GM19468 (cell line): ENCODE data around the gene SPTAN1.

Source experiments
- ATAC-seq: cut with Tn5 transposase; IDR thresholded peaks from one replicate; pipeline ENCODE4 v1.9.1; 2021; ENCODE audit warnings: mild to moderate bottlenecking, moderate library complexity, moderate number of reproducible peaks; ENCODE audit not compliant: unreplicated experiment; ENCODE audit errors: extremely low read depth

The SPTAN1 gene

DNA sequence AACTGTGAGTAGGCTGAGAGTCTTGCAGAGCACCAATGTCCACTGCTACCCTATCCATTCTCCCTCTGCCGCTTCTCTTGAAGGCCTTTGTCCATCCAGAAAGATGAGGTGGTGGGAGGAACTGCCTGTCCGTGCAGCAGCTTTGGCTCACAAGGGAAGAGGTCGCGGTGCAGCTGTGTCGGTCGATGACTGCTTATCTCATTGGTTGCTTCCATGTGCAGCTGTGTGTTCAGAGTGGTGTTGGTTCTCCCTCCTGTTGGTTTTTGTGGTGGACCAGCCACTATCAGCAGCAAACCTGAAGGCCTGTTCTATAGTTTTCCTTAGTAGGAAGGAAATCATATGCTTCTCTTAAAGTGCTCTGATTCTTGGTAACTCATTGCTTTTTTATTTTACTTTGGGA is 40.7 kb downstream of the SPTAN1 start:
- no peak for ATAC-seq

DNA sequence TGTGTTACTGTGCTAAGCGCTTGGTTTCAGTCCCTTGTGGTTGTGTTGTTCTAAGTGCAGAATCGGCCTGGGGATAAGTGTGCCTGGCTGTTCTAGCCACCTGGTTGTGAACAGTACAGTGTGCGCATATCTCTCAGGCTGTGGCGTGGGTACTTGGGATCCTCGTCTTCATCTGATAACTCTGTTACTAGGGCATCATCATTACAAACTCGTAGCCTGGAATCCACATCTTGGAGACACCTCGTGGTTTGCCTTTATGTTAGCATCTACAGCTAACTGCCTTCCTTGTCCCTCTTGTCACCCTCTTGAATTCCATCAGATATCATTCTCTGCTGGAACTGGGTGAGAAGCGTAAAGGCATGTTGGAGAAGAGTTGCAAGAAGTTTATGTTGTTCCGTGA is 41.5 kb downstream of the SPTAN1 start:
- ATAC-seq: no peak

DNA sequence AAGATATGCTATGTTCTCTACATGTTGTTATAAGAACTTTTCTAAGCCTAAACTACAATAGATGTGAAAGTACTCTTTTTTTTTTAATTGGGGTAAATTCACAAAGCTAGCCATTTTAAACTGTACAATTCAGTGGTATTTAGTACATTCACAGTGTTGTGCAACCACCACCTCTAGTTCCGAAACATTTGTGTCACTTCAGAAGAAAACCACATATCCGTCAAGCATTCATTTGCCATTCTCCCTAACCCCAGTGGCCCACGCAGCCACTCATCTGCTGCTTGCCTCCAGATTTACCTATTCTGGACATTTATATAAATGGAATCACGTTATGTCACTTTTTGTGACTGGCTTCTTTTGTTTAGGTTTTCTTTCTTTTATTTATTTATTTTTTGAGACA is 43.1 kb downstream of the SPTAN1 start:
- ATAC-seq: no peak

- ATAC-seq: no peak
Observed at GRCh38 chr9:128600099-128600498, 47.7 kb downstream of the SPTAN1 start.

DNA sequence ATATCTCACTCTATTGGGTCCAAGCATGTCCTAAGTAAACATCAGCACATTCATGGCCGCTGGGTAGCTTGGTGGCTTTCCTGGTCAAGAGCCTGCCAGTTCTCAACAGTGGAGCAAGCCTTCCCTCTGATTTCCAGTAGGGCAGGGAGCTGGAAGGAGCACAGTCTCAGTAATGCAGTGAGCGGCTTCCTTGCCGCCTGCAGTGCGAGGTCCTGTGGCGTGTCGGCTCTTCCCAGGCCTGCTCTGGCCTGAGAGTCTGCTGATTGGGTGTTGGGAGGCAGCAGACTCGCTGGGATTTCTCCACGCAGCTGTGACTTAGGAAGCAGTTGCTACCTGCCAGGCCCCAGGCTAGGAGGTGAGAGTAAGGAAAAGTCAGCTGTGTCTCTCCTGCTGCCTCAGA is 51.3 kb downstream of the SPTAN1 start:
- no peak for ATAC-seq

DNA sequence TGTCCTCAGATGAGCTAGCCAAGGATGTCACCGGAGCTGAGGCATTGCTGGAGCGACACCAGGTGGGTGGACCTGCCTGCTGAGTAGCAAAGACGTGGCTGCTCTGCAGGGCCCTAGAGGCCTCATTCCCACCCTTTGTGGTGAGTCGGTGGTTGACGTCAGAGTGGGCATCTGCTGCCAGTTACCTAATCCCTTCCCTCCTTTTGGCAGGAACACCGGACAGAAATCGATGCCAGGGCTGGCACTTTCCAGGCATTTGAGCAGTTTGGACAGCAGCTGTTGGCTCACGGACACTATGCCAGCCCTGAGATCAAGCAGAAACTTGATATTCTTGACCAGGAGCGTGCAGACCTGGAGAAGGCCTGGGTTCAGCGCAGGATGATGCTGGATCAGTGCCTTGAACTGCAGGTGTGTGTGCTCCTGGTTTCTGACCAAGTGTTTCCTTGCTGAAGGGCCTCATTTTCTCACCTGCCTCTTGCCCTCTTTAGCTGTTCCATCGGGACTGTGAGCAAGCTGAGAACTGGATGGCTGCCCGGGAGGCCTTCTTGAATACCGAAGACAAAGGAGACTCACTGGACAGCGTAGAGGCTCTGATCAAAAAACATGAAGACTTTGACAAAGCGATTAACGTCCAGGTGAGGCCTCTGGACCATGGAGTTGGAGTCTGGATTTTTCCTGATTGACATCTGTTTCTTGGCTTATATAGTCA is 55.4 kb downstream of the SPTAN1 start:
- ATAC-seq: no peak

DNA sequence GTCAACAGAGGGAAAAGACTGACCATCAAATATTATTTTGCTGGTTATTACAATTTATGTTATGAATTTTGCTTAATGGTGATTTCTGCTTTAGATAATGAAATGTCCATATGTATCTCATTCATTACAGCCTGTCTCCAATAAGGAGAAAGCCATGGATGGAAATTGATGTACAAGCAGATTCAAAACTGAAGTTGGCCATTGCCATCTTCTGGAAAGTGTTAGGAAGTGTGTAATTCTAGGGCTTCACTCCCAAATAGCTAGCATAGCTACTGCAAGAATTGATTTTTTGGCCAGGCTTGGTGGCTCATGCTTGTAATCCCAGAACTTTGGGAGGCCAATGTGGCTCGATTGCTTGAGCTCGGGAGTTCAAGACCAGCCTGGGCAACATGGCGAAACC is 58.5 kb downstream of the SPTAN1 start:
- no peak for ATAC-seq

GRCh38 chr9:128611600-128612394 is 59.4 kb downstream of the SPTAN1 start:
- ATAC-seq: no peak

DNA sequence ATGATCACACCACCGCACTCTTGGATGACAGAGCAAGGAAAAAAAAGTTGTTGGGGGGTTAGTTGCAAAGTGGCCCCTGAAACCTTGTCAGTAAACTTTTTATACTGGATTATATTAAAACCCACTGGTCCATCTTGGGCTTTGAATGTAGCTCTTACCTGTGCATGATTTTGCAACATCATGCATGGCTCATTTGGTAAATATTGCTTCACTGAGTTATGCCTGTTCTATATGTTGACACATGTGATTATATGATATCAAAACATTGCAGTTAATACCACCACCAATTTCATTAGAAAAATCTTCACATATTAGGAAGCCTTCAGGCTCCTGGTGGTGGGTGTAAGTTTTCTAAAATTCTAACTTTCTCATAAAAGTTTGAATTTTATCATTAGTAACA is 62.3 kb downstream of the SPTAN1 start:
- ATAC-seq: no peak

GRCh38 chr9:128615571-128615970 is 63.2 kb downstream of the SPTAN1 start:
- no peak for ATAC-seq

DNA sequence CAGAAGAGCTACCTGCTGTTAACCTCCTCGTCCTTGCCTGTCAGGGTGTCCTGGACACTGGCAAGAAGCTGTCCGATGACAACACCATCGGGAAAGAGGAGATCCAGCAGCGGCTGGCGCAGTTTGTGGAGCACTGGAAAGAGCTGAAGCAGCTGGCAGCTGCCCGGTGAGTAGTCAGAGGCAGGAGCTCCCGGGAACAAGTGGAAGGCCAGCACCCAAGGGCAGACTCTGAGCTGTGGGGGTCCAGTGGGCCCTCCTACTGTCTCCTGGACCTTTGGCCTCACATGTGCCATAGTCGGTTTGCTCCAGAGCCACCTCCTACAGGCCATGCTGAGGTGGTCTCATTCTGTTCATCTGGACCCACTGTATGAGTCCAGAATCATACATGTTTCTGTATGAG is 65.6 kb downstream of the SPTAN1 start:
- ATAC-seq: no peak

- no peak for ATAC-seq
Observed at GRCh38 chr9:128619127-128619526, 66.7 kb downstream of the SPTAN1 start.

- no peak for ATAC-seq
Observed at GRCh38 chr9:128619779-128620178, 67.4 kb downstream of the SPTAN1 start.

- no peak for ATAC-seq
Observed at GRCh38 chr9:128621730-128622455, 69.5 kb downstream of the SPTAN1 start.

DNA sequence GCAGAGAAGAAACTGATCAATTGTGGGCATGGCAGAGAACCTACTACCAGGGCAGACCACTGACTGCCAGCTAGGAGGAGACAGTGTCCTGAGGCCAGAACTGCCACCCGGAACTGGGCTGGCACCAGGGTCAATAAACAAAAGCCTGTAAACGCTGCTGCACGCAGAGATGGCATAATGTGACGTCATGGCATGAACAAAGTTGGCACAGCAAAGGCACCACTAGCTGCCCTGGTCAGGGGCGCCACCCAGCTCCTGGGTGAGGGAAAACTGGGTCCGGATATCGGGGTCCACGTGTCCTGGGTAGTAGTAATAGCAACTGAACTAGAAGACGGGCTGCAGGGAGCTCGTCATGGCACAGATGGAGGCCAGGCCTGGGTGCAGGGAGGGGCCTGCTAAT is 72.2 kb downstream of the SPTAN1 start:
- ATAC-seq: no peak

DNA sequence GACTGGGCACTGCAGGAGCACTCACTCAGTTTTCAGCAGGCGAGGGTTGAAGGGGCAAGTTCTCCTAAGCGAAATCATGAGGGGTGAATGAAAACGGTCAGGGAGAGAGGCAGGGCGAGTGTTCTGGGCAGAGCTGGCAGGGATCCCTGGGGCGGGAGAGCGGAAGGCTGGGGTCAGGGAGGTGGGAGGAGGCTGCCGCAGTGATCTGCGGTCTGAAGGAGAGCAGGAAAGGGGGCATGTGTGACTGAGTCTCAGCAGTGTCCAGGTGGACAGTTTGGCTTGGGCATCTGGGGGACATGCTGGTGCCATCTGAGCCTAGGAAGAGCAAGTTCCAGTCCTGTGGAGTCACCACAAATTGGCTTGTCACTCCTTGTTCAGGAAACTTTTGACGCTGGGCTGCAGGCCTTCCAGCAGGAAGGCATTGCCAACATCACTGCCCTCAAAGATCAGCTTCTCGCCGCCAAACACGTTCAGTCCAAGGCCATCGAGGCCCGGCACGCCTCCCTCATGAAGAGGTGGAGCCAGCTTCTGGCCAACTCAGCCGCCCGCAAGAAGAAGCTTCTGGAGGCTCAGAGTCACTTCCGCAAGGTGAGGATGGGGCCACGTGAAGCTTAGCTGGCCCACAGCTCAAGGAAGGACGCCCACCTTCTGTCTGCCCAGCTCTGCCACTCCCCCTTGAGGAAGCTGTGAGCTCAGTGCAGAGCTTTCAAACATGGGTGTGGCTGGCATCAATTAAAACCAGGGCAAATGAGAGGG is 73.2 kb downstream of the SPTAN1 start:
- ATAC-seq: no peak

DNA sequence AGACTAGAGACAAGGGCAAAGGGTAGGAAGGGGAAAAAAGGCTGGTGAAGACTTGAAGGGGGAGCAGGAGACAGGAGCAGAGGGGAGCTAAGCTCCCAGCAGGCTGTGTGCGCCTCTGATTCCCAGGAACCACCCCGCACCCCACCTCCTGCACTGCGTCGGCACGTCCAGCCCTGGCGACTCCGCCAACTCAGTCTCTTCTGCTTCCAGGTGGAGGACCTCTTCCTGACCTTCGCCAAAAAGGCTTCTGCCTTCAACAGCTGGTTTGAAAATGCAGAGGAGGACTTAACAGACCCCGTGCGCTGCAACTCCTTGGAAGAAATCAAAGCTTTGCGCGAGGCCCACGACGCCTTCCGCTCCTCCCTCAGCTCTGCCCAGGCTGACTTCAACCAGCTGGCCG is 73.8 kb downstream of the SPTAN1 start:
- no peak for ATAC-seq

DNA sequence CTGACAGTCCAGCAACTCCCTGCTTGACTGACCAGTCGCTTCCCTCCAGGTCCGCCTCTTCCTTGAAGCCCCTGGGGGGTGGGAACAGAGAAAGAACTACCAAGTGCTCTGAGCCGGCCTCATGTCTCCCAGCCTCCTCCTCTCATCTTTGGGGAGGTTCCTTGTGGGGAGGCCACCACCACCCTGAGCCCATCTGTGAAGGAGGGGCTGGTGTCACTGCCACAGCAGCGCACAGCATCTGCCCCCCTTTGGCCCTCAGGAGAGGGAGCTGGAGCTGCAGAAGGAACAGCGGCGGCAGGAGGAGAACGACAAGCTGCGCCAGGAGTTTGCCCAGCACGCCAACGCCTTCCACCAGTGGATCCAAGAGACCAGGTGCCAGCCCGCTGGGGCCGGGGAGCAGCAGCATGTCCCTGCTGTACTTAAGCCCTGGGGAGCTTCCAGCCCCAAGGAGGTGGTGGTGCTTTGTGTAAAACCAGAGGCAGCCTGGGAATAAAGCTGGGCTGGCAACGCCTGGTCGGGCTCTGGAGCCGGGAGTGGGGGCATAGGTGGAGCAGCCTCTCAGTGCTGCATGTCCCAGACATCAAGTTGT is 74.8 kb downstream of the SPTAN1 start:
- no peak for ATAC-seq

- no peak for ATAC-seq
Observed at GRCh38 chr9:128627906-128628305, 75.5 kb downstream of the SPTAN1 start.

DNA sequence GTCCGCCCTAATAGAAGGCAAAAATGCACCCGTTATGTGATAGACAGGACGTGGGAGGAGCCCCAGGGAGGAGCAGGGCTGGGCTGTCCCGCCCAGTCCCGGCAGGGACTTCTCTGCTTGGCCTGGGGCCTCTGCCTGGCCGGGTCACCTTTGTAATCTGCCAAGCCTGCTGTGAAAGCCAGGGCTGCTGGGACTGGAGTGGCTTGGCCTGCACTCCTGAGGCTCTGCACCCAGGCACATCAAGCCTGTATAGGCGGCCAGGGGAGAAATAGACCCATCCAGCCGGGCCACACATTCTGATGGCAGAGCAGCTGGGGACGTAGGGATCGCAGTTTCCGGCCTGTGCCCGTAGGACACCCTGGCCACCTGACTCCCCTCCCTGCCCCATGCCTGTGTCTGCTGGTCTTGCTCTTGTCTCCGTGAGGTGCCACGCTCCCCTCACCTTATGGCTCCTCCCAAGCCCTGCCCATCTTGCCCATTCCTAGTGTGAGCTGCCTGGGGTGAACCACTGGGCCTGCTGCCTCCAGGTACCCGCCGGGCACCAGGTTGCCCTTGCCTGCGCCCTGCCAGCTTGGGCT is 76.2 kb downstream of the SPTAN1 start:
- ATAC-seq: no peak
